Common myeloid progenitor, CD34-positive (primary cell): ENCODE data around the gene OGFOD3.
"Not testable (repeated sequence)": the region's sequence is repeated elsewhere in the genome, so short reads cannot be mapped to it uniquely, and the experiment has no call there.

ENCODE experiments used
- CTCF ChIA-PET: fragments of 350-600 bp; sonication (Branson Sonifier 250); formaldehyde crosslinking; loops from one replicate; lab custom pipeline; 2021; ENCODE audit warnings: antibody characterized with exemption; lab: Charles Lee
- POLR2A ChIA-PET: fragments of 350-600 bp; sonication (Branson Sonifier 250); formaldehyde crosslinking; loops from one replicate; lab custom pipeline; 2021; ENCODE audit warnings: antibody characterized with exemption; lab: Charles Lee
- DNase-seq, 3 donors: peaks; one replicate each; pipeline versions ENCODE4 v3.0.0 to v3.0.0-alpha.2; 2013
- H3K27ac ChIP-seq, 2 experiments: 1 replicate in 1 of 2; 2 replicates in 1 of 2; pipeline ENCODE4 v1.7.0; 2013; ENCODE audit warnings: inconsistent platforms in 2 of 2, low read length in 2 of 2, mild to moderate bottlenecking in 2 of 2, low read depth in 1 of 2, moderate library complexity in 1 of 2; ENCODE audit not compliant: severe bottlenecking in 2 of 2, insufficient read depth in 1 of 2, poor library complexity in 1 of 2
- H3K27me3 ChIP-seq, 5 experiments: replicated peaks in 2 of 5; 1 replicate in 3 of 5; 2 replicates in 2 of 5; pipeline versions ENCODE4 v1.6.1 to v1.7.0; 2013; ENCODE audit warnings: low read length in 4 of 5, mild to moderate bottlenecking in 2 of 5, moderate library complexity in 2 of 5, inconsistent platforms in 1 of 5; ENCODE audit not compliant: insufficient read depth in 5 of 5, control insufficient read depth in 4 of 5
- H3K36me3 ChIP-seq, 4 experiments: 1 replicate in 2 of 4; 2 replicates in 2 of 4; pipeline versions ENCODE4 v1.6.1 to v1.7.0; 2013; ENCODE audit warnings: low read length in 3 of 4, control low read depth in 1 of 4, mild to moderate bottlenecking in 1 of 4; ENCODE audit not compliant: control insufficient read depth in 4 of 4, insufficient read depth in 4 of 4
- H3K4me1 ChIP-seq, 4 experiments: 1 replicate in 3 of 4; 2 replicates in 1 of 4; pipeline versions ENCODE4 v1.6.1 to v1.7.1; 2013; ENCODE audit warnings: low read length in 3 of 4, mild to moderate bottlenecking in 3 of 4, control low read depth in 1 of 4, inconsistent platforms in 1 of 4, moderate library complexity in 1 of 4; ENCODE audit not compliant: control insufficient read depth in 4 of 4, insufficient read depth in 4 of 4; ENCODE audit errors: control extremely low read depth in 1 of 4
- H3K4me3 ChIP-seq, 7 experiments: 1 replicate in 4 of 7; 2 replicates in 3 of 7; pipeline versions ENCODE4 v1.5.1 to v1.7.0; 2013; ENCODE audit warnings: mild to moderate bottlenecking in 7 of 7, low read length in 6 of 7, moderate library complexity in 6 of 7, inconsistent platforms in 2 of 7, low read depth in 2 of 7, control low read depth in 1 of 7; ENCODE audit not compliant: insufficient read depth in 4 of 7, control insufficient read depth in 1 of 7; ENCODE audit errors: extremely low read depth in 1 of 7
- H3K9me3 ChIP-seq, 5 experiments: 1 replicate in 4 of 5; 2 replicates in 1 of 5; pipeline versions ENCODE4 v1.6.1 to v1.7.1; 2013; ENCODE audit warnings: low read length in 4 of 5, mild to moderate bottlenecking in 2 of 5, inconsistent platforms in 1 of 5, low read depth in 1 of 5, moderate library complexity in 1 of 5; ENCODE audit not compliant: control insufficient read depth in 4 of 5, insufficient read depth in 2 of 5; ENCODE audit errors: control extremely low read depth in 1 of 5
- WGBS: methylation state at CpG from one replicate; pipeline ENCODE4 v1.1.5; 2013; ENCODE audit not compliant: insufficient coverage; 5-methylcytosine and 5-hydroxymethylcytosine counted together

Gene OGFOD3

DNA sequence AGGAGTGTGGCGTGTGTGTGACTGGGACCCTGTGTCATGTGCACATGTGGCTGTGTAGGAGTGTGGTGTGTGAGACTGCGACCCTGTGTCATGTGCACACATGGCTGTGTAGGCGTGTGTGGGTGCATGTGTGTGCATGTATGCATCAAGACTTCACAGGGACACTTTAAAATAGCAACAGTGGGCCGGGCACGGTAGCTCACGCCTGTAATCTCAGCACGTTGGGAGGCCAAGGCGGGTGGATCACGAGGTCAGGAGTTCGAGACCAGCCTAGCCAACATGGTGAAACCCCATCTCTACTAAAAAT lies 36.7 kb downstream of the OGFOD3 start:
- H3K27me3 ChIP-seq = peaks cover 2 to 72% (median 15%) of the 10 kb centered on the region in 5 experiments
- H3K4me3 ChIP-seq, H3K9me3 ChIP-seq, H3K4me1 ChIP-seq, H3K36me3 ChIP-seq, DNase-seq, POLR2A ChIA-PET, H3K27ac ChIP-seq: not testable (repeated sequence)
- WGBS = 94% methylated on average over 6 of the region's 10 CpGs
- CTCF ChIA-PET = interaction anchor here (1.4 kb wide), 1 partner anchor 31 kb away, joined by 4 read pairs; no protein-coding TSS in a partner anchor

DNA sequence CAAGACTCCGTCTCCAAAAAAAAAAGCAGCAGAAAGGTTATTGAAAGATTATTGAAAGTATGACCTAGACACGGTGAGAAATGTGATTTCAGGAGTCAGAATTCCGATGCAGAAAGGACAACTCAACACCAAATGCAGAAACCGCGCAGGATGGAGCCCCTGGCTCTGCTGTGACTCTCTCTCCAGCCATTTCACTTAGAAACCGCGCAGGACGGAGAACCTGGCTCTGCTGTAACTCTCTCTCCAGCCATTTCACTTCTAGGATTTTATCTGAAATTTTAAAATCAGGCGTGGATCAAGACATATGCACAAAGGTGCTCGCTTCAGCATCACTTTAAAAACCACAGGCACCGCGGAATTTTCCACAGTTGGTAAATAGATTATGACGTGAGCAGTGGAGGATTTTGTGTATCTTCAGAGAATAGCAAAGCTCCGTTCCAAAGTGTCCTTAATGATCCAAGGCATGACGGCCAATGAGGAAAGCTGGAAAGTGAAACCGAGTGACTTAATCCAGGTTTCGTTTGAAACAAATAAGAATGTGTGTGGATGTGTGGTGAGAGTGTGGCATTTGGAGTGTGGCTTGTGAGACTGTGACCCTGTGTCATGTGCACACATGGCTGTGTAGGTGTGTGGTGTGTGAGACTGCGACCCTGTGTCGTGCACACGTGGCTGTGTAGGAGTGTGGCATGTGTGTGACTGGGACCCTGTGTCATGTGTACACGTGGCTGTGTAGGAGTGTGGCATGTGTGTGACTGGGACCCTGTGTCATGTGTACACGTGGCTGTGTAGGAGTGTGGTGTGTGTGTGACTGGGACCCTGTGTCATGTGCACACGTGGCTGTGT lies 37.3 kb downstream of the OGFOD3 start:
- Histone ChIP-seq H3K4me1 (no peaks in the 10 kb centered on the region), H3K4me3 (no peak overlapping the region), H3K9me3 (no peaks in the 10 kb centered on the region), H3K27ac (no peak overlapping the region), H3K27me3 (peaks cover 2 to 72% (median 12%) of the 10 kb centered on the region in 5 experiments), H3K36me3 (no peaks in the 10 kb centered on the region)
- ChIA-PET CTCF (interaction anchor here (1.4 kb wide), 1 partner anchor 30 kb away, joined by 4 read pairs; no protein-coding TSS in a partner anchor), POLR2A (no interaction called here)
- DNase-seq = no peak
- 81% methylated on average over 13 of the region's 23 CpGs for WGBS

DNA sequence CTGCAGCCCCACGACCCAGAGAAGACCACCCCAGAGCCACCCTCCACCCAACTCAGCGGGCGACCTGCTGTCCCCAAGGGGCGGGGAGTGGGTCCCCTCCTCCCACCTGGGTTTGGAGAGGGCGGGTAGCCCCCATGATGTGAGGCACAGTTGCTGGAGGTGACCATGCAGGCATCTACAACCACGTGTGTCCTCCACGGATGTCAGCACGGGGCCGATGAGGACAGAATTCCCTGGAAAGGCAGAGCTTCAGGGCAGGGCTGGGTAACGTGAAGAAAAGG lies 39.7 kb downstream of the OGFOD3 start:
- H3K27me3 ChIP-seq = peaks cover 2 to 72% (median 16%) of the 10 kb centered on the region in 5 experiments

DNA sequence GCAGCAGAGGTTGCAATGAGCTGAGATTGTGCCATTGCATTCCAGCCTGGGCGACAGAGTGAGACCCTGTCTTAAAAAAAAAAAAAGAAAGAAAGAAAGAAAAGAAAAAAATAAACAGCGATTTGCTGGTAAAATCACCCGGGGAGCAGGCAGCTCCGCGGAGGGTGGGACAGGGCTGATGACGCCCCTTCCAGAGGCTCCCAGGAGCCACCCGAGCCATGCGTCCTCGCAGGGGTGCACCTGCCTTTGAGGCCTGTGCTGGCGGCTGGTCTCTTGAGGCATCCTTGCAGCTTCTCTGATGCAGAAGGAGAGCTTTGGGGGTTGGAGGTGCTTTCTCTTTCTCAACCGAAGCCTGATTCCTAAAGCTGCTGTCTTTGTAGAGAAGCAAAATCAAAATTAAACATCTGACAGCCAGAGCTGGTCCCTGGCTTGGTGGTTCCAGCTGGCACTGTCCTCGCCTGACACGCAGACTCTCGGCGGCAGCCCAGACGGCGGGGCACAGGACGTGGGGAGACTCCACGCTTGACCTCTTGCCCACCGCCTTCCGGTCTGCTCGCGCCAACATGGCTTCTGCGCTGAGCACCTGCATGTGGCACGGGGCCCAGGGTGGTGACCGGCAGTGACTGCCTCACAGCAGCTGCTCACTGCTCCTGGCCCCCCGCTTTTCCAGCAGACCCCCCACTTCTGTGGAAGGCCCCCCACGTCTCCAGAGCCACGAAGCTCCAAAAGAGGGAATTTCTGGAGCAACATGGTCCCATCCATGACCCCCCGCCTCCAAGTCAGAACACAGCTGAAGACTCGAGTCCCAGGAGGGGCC lies 40.3 kb downstream of the OGFOD3 start:
- 92% methylated on average over 25 of the region's 31 CpGs for WGBS
- no peak for DNase-seq
- H3K36me3 ChIP-seq = no peaks in the 10 kb centered on the region
- POLR2A ChIA-PET = interaction anchor here (0.6 kb wide), 1 partner anchor 80 kb away, joined by 3 read pairs; no protein-coding TSS in a partner anchor
- no peak overlapping the region for H3K4me3 ChIP-seq
- H3K4me1 ChIP-seq = peaks cover 0 to 6% (median 3%) of the 10 kb centered on the region in 4 experiments
- H3K27me3 ChIP-seq = peaks cover 5 to 74% (median 20%) of the 10 kb centered on the region in 5 experiments
- no peak overlapping the region for H3K27ac ChIP-seq
- H3K9me3 ChIP-seq = no peaks in the 10 kb centered on the region
- CTCF ChIA-PET = interaction anchor here (1.1 to 1.3 kb wide), 2 partner anchors 12 kb away, joined by 3 read pairs; no protein-coding TSS in a partner anchor

More for the DNA sequence above, 39.7 kb downstream of the OGFOD3 start:
- Histone ChIP-seq H3K4me1 (peaks cover 0 to 6% (median 3%) of the 10 kb centered on the region in 4 experiments), H3K9me3 (no peaks in the 10 kb centered on the region), H3K27ac (no peak overlapping the region), H3K4me3 (no peak overlapping the region), H3K36me3 (no peaks in the 10 kb centered on the region)
- no peak for DNase-seq
- CTCF ChIA-PET = interaction anchor here (1.1 to 1.3 kb wide), 2 partner anchors 12 to 13 kb away, joined by 3 read pairs; no protein-coding TSS in a partner anchor
- POLR2A ChIA-PET = interaction anchor here (0.6 kb wide), 1 partner anchor 81 kb away, joined by 3 read pairs; no protein-coding TSS in a partner anchor
- 80% methylated on average over 9 of the region's 10 CpGs for WGBS

DNA sequence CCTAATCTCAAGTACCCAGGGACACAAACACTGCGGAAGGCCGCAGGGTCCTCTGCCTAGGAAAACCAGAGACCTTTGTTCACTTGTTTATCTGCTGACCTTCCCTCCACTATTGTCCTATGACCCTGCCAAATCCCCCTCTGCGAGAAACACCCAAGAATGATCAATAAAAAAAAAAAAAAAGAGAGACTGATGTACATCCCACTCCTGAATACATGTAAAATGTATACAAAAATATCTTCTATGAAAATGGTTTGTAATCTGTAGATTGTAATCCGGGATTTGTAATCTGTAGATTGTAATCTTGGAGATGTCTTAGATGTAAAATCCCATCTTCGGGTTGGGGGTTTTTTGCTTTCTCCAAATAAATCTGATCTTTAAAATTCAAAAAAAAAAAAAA lies 41.1 kb downstream of the OGFOD3 start:
- H3K36me3 ChIP-seq, DNase-seq, CTCF ChIA-PET, H3K9me3 ChIP-seq, H3K27ac ChIP-seq, POLR2A ChIA-PET, H3K4me3 ChIP-seq: not testable (repeated sequence)
- Histone ChIP-seq H3K27me3 (peaks cover 8 to 78% (median 25%) of the 10 kb centered on the region in 5 experiments), H3K4me1 (peaks cover 0 to 12% (median 9%) of the 10 kb centered on the region in 4 experiments)
- no CpG with 5 or more reads among the region's 5 CpGs for WGBS

DNA sequence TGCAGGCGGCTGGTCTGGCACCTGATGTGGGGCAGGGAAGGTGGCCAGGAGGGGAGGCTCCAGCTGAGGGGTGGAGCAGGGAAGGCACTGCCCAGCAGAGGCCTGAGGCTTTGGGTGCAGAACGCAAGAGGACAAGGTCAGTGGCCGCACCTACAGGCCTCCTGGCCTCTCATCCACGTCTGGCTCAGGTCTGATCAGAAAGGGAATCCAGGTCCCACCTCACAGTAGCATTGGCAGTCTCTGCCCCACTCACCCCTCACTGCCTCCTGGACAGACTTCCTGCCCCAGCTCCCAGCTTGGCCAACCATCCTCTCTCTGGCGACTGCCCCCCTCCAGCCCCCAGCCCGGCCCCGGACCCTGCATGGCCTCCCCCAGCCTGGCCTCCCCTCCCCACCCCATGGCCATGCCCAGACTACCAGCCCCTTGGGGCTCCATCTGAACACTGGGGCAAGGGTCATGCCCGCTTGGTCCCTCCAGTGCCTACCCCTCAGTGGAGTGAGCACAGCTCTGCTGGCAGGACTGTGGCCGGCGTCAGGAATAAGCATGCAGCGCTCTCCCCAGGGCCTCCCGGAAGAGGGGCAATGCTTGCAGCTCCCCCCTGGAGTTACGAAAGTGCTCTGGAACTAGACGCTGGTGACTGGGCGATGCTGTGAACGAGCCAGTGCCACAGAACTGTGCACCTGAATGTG lies 42.2 kb downstream of the OGFOD3 start:
- WGBS = 87% methylated on average over 12 of the region's 16 CpGs

More for the DNA sequence above, 42.2 kb downstream of the OGFOD3 start:
- no peak overlapping the region for H3K4me3 ChIP-seq
- ChIA-PET POLR2A (no interaction called here), CTCF (interaction anchor here (1.4 kb wide), 1 partner anchor 25 kb away, joined by 5 read pairs; no protein-coding TSS in a partner anchor)
- DNase-seq = no peak
- no peak overlapping the region for H3K27ac ChIP-seq
- no peaks in the 10 kb centered on the region for H3K9me3 ChIP-seq
- peaks cover 0 to 24% (median 18%) of the 10 kb centered on the region in 4 experiments for H3K4me1 ChIP-seq
- peaks cover 7 to 85% (median 28%) of the 10 kb centered on the region in 5 experiments for H3K27me3 ChIP-seq
- no peaks in the 10 kb centered on the region for H3K36me3 ChIP-seq
